GM20431 (cell line): ENCODE data around the gene MRNIP.

Experiments
- in situ Hi-C: fragments of 300-500 bp; cut with MseI, MboI; formaldehyde crosslinking; loops from one replicate; pipeline ENCODE4 v1.15.0; 2020; ENCODE audit warnings: low sequenced_read_pairs; ENCODE audit not compliant: unreplicated experiment

MRNIP gene

DNA sequence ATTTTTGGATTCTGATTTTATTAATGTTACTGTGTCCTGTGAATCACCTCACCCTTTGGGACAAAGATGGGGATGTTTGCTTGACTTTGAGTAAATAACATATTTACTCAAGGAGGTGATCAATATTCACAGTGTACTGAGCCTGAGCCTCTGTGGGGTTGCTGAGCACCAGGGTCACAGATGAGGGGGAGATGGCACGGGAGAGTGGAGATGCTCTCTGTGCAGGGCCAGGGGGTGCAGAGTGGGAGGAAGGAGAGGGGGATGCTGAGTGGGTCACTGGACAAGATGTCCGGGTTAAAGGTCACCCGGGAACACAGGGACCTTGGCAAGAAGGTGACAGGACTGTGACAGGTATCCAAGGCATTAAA is 33.9 kb downstream of the MRNIP start:
- in situ Hi-C loops: no loop called here

DNA sequence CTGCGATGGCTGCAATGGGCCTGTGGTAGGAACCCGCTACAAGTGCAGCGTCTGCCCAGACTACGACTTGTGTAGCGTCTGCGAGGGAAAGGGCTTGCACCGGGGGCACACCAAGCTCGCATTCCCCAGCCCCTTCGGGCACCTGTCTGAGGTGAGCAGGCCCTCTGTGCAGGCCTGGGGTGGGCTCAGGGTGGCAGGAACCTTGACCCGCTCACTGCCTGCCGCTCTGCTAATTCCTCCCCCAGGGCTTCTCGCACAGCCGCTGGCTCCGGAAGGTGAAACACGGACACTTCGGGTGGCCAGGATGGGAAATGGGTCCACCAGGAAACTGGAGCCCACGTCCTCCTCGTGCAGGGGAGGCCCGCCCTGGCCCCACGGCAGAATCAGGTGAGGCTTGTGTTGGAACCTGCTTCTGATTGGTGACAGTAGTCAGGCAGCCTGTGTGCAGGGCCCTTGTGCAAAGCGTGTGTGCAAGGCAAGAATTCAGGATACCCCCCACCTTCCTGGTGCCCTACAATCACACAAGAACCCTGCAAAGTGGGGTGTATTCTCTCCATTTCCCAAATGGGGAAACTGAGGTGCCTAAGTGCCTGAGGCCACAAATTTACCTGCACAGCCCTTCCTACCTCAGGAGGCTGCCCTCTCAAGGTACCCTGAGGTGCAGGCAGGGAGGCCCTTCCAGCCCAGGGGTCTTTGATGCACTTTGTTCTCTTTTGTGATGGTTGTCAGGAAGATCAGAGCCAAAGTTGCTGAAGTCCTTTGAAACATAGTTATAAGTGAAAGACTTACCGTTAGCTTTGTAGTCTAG is 34.5 kb downstream of the MRNIP start:
- in situ Hi-C loops: no loop called here

- in situ Hi-C loops: no loop called here
Observed at GRCh38 chr5:179822444-179822990, 36.1 kb downstream of the MRNIP start.

DNA sequence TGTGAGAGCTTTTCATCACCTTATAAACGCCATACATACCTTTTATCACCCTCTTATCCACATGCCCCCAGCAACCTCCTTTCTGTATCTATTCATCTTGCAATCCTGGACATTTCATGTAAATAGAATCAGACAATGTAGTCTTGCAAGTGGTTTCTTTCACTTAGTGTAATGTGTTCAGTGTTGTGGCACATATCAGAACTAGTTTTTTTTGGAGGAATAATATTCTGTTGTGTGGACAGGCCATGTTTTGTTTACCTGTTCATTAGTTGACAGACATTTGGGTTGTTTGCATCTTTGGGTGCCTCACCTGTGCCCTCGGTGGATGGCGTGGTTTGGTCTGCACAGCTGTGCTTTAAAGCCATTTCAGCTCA is 36.6 kb downstream of the MRNIP start:
- in situ Hi-C loops: no loop called here

GRCh38 chr5:179821298-179822058 is 37.1 kb downstream of the MRNIP start:
- in situ Hi-C loops: no loop called here

DNA sequence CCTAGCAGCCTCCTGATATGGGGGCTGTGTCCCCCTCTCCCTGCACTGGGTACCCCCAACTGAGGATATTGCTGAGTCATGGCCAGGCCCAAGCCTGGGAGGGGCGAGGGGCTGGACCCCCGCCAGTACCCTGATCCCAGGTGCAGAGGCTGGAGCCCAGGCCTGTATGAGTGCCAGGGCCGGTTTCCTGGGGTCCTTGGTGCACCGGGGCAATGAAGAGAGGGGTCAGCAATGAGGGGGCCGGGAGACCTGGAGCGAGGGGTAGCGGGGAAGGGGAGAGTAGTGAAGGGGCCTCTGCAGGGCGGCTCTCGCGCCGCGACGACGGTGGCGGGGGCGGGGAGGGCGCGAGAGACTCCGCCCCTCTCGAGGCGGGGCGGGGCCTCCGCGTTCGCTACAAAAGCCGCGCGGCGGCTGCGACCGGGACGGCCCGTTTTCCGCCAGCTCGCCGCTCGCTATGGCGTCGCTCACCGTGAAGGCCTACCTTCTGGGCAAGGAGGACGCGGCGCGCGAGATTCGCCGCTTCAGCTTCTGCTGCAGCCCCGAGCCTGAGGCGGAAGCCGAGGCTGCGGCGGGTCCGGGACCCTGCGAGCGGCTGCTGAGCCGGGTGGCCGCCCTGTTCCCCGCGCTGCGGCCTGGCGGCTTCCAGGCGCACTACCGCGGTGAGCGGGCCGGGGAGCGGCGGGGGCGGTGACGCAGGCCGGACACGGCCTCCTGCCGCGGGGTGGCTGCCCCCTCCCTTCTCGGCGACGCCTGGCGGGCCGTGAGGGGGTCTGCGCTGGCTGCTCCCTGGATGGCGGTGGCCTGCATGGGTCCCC is 37.9 kb downstream of the MRNIP start, which contains the start of gene SQSTM1:
Gene SQSTM1, plus strand, starts transcription at position 423 of the 815 bp plus-strand sequence. Its CDS starts 32 bp downstream, at position 455.
- in situ Hi-C loops: no loop called here

GRCh38 chr5:179820127-179820482 is 38.5 kb downstream of the MRNIP start:
- in situ Hi-C loops: no loop called here

DNA sequence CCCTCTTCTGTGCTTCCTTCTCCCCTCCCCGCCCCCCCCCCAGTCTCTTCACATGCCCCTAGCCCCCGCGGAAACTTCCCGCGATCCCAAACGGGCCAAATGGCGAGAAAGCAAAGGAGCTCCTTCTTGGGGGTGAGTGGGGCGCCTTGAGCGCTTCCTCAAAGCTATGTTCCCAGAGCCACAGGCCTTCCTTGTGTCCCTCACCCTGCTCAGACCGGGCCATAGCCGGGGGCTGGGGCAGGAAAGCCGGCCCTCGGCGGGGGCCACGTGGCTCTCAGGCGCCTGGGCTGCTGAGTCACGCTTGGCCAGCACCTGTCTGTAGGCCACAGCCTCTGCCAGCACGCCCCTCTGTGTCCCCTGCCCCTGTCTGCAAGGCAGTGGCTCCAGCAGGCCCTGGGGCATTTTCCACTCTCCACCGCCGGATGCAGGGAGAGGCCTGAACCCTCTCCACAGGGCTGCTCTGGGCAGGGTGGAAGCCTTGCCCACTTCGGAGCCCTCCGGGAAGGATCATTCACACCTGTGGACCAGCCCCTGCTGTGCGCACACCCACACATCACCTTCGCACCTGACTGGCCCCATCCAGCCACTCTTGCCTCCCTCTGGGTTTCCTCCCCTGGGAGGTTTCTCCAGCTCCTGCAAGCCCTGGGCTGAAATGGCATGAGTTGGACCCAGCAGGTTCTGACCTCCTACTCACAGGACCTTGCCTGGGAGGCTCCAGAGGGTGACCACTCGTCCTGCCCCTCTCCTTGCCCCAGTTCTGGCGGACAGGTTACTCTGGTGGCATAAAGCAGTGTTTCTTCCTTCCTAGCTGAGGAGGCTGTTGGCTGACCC is 39.1 kb downstream of the MRNIP start:
- in situ Hi-C loops: no loop called here

GRCh38 chr5:179818746-179819295 is 39.8 kb downstream of the MRNIP start:
- in situ Hi-C loops: no loop called here

DNA sequence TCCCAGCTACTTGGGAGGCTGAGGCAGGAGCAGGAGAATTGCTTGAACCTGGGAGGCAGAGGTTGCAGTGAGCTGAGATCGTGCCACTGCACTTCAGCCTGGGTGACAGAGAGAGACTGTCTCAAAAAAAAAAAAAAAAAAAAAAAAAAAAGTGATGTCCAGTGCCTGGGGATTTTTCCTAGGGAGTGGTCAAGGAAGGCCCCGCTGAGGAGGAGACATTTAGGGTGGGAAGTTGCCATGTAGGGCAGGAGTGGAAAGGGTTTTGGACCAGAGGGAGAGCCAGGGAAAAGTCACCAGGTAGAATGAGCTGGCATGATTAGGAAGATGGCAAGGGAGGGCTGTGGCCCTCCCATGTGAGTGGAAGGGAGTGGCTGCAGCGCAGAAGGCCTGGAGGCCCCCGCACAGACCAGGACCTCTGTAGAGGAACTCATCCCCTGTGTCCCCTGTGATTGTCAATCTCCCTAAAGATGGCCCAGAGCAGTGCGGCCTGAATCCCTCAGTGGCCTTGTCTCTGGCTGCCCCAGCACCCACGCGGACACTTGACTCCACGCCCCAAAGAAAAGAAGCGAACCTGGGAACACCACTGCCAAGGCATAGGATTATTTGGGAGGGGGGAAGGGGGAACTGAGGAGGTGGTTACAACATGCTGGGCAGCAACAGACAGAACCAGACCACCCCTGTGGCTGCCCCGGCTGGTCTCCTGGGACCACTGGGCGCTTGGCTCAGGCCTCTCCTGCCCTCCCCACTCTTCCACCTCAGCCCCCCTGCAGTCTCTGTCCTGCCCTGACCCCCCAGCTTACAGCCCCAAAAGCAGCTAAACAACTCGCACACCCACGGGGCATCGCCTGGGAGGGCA is 40.5 kb downstream of the MRNIP start:
- in situ Hi-C loops: no loop called here

DNA sequence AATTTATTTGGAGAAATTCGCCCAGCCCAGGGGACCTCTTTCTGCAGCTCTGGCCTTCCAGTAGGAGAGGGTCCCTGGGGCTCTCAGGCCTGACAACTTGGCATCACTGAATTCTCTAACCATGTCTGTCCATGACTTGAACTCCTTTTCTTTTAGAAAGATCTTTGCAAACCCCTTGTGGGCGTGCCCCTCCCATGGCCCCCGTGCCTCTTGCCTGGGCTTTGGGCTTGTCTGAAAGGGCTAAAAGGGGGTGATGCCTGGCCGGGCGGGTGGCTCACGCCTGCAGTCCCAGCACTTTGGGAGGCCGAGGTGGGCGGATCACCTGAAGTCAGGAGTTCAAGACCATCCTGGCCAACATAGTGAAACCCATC is 41.2 kb downstream of the MRNIP start:
- in situ Hi-C loops: no loop called here

DNA sequence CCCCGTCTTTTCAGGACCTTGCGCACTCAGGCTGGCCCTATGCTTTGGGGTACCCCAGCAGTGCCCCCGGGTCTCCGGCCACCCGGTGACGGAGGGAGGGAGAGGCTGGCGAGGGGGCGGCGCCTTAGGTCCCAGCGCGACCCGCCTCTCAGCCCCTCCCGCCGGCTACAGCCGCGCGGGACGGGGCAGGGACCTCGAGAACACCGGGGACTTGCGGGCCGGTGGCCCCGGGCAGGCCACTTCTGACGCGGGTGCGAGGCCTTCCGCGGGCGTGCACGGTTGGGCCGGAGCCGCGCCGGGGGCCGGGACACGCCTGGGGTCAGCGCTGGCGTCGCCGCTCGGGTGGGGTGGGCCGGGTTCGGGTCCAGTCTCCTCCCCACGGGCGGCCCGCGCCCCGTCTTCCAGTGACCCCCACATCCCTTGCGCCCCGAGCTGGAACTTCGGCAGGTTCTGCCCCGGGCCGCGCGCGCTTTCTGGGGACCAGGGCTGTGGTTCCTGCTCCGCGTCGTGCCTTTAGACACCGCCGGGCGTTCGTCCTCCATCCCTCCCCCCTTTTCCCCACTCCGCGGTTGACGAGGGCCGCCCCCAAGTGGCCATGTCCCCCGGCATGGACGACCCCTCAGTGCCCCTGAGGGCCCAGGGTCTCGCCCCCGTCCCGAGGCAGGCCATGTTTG is 41.7 kb downstream of the MRNIP start:
- in situ Hi-C loops: no loop called here

DNA sequence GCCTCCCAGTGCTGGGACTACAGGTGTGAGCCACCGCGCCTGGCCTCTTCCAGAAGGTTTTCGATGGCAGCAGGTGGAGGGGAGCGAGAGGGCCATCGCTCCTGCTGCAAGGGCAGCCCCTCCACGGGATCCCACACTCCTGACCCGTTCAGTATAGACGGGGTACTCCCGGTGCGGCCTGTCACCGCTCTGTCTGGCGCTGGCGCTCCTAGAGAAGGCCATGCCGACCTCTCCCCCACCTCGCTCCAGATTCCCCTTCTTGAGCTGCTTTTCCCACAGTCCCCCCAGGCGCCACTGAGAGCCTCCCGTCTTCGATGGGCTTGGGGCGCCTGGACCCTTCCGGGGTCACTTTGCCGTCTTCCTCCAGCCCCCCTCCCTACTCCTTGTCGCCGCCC is 42.2 kb downstream of the MRNIP start:
- in situ Hi-C loops: no loop called here

DNA sequence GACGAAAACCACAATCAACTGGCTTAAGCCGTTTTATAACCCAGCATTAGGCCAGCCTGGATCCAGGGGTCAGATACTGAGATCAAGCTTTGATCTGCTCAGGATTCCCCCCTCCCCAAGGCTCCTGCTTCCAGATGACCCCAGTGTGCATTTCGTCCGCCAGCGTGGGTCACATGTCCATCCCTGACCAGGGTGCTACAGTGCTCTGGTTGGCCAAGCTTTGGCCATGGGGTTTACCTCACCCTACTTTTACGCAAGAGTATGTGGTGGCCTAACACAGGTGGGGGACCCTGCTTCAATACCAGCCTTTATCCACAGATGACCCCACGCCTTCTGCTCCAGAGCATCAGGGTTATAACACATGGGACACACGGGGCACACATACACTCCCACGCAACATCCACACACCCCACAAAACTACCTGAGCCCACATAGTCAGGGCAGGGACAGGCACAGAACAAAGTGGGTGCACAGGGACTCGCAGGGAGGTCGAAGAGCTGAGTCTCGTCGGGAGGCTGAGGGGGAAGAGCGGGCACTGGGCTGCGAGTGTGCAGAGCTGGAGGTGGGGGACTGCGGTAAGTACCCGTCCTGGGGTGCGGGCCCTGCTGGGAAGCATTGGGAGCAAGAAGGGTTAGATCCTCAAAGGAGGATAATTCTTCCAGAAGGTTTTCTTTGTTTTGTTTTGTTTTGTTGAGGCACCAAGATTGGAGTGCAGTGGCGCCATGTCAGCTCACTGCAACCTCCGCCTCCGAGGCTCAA is 42.9 kb downstream of the MRNIP start:
- in situ Hi-C loops: no loop called here

DNA sequence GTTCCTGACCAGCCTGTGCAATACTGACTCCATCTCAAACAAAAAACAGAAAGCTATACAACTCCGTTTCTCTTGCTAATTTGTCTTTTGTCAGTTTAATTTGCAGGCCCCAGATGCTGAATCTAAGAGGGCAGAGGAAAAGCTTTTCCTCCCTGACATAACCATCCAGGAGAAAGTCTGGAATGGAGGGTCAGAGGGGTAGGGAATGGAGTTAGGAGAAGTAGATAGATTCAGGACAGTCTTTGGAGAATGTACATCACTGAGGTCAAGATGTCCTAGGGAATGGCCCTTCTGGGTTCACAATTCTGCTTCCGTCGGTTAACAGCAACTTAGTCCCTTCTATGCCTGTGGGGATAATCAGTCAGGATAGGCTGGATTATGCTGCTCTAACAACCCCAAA is 44.5 kb downstream of the MRNIP start:
- in situ Hi-C loops: no loop called here

DNA sequence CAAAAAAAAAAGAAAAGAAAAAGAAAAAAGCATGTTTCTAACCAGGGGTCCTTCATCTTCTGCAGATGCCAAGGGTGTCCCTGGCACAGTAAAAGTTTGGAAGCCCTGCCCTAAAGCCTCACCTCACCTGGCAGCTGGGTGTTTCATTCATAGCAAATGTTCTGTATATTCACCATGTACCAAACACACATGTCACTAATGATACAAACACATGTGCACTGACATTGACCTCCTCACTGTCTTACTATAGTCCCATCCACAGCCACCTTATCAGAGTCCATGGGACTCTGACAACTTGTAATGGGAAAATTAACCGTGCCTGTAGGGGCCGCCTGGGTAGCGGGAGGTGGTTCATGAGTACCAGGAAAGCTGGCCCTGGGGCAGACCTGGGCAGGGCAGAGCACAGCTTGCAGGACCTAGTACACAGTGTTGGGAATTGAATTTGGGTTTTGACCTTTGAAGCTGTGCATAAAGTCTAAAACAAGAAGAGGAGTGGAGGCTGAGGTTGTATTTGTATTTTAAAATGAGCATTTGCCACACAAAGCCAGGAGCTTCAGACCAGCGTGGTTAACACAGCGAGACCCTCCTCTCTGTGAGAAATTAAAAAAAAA is 45.5 kb downstream of the MRNIP start:
- in situ Hi-C loops: no loop called here
